Mammary epithelial cell (primary cell): ENCODE results near the gene ACP1.

Experiments used
- EZH2 ChIP-seq: IDR thresholded peaks from 2 replicates; pipeline ENCODE4 v1.6.1; 2012; ENCODE audit warnings: low read length, inconsistent platforms, borderline replicate concordance
- TF ChIP-seq, protein P1 (sequence below), 2 donors: IDR thresholded peaks in 1 of 2; conservative IDR thresholded peaks in 1 of 2; 2 replicates each; pipeline ENCODE4 v1.5.1; 2011 to 2012; ENCODE audit warnings: inconsistent platforms in 2 of 2, low read length in 2 of 2, mild to moderate bottlenecking in 2 of 2, control low read depth in 1 of 2, low read depth in 1 of 2; ENCODE audit not compliant: insufficient read depth in 1 of 2; ENCODE audit errors: extremely low read depth in 1 of 2

GRCh38 chr2:320561-320960 lies 55.8 kb downstream of the ACP1 start:
- TF ChIP-seq, protein P1, sequence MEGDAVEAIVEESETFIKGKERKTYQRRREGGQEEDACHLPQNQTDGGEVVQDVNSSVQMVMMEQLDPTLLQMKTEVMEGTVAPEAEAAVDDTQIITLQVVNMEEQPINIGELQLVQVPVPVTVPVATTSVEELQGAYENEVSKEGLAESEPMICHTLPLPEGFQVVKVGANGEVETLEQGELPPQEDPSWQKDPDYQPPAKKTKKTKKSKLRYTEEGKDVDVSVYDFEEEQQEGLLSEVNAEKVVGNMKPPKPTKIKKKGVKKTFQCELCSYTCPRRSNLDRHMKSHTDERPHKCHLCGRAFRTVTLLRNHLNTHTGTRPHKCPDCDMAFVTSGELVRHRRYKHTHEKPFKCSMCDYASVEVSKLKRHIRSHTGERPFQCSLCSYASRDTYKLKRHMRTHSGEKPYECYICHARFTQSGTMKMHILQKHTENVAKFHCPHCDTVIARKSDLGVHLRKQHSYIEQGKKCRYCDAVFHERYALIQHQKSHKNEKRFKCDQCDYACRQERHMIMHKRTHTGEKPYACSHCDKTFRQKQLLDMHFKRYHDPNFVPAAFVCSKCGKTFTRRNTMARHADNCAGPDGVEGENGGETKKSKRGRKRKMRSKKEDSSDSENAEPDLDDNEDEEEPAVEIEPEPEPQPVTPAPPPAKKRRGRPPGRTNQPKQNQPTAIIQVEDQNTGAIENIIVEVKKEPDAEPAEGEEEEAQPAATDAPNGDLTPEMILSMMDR (conservative IDR thresholded peaks at IDR 0.05 in 1 of 2, IDR thresholded peaks at IDR 0.05 in 1 of 2; ENCODE audit: extremely low read depth in 1 of 2, insufficient read depth in 1 of 2, low read depth in 1 of 2, low read length in 2 of 2): no peak
- no peak for TF ChIP-seq EZH2
